Prostate gland (tissue), 1 donor: Measurements from ENCODE around the gene MANSC1.

Experiments
- POLR2A ChIP-seq: fragments of 450-650 bp; IDR thresholded peaks from one replicate; pipeline ENCODE4 v1.6.1; 2016; ENCODE audit warnings: antibody characterized with exemption, mild to moderate bottlenecking
- POLR2AphosphoS5 ChIP-seq: sonication (generic); formaldehyde crosslinking; IDR thresholded peaks from one replicate; pipeline ENCODE4 v1.6.1; 2017; ENCODE audit warnings: antibody characterized with exemption

- TF ChIP-seq POLR2AphosphoS5 (no peak), POLR2A (no peak)
These were observed 42.4 kb upstream of the MANSC1 start for GRCh38 chr12:12392413-12392812.
